Adrenal gland (tissue), 5 donors: ENCODE results near the gene PTPN5.

ENCODE experiments used
- POLR2A ChIP-seq, 2 donors: fragments of 450-650 bp; IDR thresholded peaks; one replicate each; pipeline ENCODE4 v1.6.1; 2017; ENCODE audit warnings: antibody characterized with exemption in 2 of 2, mild to moderate bottlenecking in 2 of 2, moderate library complexity in 1 of 2
- TF ChIP-seq, protein P1 (sequence below), 6 experiments: fragments of 450-650 bp in 4 of 6; fragments of 200-600 bp in 2 of 6; sonication (generic) in 1 of 6; IDR thresholded peaks; 1 replicate in 5 of 6; 2 replicates in 1 of 6; pipeline versions ENCODE4 v1.5.1 to v1.8.0; 2016 to 2021; ENCODE audit warnings: antibody characterized with exemption in 6 of 6, mild to moderate bottlenecking in 2 of 6, moderate library complexity in 1 of 6
- donor health status: DM: no; HTN: no; CAD: no.

DNA sequence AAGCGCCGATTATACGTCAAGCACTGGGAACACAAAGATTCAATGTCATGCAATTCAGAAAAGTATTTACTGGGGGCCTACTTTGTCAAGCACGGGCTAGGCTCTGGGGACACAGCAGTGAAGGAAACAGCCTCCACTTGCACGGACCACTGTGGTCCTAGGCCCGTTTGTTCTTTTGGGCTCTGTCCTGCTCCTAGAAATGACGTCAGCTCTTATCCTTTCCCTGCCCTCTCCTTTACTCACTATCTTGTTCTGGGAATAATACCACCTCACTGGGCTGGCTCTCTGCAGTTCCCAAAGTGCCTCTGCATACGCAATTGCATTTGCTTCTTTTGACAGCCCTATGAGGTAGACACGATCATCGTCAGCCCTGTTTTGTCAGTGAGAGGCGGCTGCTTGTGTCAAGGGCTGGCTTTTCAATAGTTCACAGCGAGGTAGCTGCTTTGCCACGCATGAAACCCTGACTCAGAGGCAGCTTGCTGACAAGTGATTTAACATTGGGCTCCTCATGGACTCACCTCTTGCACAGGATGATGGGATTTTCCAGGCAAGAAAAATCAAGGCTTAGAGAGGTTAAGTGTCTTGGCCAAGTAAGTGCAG is 42.7 kb downstream of the PTPN5 start:
- TF ChIP-seq, protein P1, sequence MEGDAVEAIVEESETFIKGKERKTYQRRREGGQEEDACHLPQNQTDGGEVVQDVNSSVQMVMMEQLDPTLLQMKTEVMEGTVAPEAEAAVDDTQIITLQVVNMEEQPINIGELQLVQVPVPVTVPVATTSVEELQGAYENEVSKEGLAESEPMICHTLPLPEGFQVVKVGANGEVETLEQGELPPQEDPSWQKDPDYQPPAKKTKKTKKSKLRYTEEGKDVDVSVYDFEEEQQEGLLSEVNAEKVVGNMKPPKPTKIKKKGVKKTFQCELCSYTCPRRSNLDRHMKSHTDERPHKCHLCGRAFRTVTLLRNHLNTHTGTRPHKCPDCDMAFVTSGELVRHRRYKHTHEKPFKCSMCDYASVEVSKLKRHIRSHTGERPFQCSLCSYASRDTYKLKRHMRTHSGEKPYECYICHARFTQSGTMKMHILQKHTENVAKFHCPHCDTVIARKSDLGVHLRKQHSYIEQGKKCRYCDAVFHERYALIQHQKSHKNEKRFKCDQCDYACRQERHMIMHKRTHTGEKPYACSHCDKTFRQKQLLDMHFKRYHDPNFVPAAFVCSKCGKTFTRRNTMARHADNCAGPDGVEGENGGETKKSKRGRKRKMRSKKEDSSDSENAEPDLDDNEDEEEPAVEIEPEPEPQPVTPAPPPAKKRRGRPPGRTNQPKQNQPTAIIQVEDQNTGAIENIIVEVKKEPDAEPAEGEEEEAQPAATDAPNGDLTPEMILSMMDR (IDR thresholded peaks at IDR 0.05): no peak
- TF ChIP-seq POLR2A (IDR thresholded peaks at IDR 0.05): no peak
